GM18502 (cell line): ENCODE data around the gene FBXO22.
"Not testable (repeated sequence)": the region's sequence is repeated elsewhere in the genome, so short reads cannot be mapped to it uniquely, and the experiment has no call there.

Experiments used
- ATAC-seq: cut with Tn5 transposase; IDR thresholded peaks from one replicate; pipeline ENCODE4 v1.9.1; 2021; ENCODE audit warnings: mild to moderate bottlenecking; ENCODE audit not compliant: unreplicated experiment, poor library complexity

FBXO22 gene

GRCh38 chr15:75903331-75904239 lies at the start of gene FBXO22:
Gene FBXO22 (plus strand): TSS chr15:75903878. CDS start chr15:75903964, 86 bp downstream.
- peak; percentile 90 for ATAC-seq

DNA sequence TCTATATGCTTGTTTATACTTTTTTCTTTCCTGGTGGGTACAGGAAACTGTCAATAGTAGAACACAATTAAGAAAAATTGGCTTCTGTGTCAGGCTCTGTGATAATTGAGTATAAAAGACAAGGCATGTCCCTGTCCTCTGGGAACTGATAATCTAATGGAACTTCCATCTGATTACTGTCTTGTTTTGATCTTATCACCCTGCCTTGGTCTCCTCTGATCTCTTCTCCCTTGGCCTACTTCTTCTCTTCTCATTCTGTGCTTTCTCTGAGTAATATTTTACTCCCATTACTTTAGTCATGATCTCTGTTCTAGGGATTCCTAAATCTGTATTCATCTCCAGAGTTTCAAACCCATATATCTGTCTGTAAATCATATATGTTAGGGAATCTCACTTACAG lies 45.8 kb upstream of the FBXO22 start:
- ATAC-seq, result no peak

DNA sequence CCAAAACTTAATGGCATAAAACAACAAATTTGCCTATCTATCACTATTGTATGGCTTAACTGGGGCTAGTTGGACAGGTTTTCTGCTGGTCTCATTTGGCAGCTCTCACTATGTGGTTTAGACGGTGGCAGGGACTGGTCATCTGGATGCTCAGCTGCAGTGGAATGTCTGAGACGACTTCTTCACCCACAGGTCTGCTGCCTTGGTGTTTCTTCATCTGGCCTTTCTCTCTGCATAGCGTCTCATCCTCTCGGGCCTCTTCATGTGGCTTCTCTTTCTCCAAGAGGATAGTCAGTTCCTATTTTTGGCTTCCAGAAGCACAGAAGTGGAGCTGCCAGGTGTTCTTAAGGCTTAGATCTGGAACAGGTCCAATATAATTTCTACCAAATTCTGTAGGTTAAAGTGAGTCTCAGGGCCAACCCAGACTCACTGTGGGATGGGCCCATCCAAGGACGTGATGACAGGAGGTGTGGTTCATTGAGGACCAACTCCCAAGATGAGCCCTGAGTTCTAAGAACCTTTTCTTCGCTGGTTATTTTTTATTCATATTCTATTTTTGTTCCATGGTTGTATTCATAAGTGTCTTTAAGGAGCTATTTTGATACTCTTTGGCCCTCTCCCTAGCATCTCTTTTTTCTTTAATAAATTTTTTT lies 41.8 kb upstream of the FBXO22 start:
- ATAC-seq, result no peak

- no peak for ATAC-seq
Measured at GRCh38 chr15:75862796-75863195, 40.9 kb upstream of the FBXO22 start.

DNA sequence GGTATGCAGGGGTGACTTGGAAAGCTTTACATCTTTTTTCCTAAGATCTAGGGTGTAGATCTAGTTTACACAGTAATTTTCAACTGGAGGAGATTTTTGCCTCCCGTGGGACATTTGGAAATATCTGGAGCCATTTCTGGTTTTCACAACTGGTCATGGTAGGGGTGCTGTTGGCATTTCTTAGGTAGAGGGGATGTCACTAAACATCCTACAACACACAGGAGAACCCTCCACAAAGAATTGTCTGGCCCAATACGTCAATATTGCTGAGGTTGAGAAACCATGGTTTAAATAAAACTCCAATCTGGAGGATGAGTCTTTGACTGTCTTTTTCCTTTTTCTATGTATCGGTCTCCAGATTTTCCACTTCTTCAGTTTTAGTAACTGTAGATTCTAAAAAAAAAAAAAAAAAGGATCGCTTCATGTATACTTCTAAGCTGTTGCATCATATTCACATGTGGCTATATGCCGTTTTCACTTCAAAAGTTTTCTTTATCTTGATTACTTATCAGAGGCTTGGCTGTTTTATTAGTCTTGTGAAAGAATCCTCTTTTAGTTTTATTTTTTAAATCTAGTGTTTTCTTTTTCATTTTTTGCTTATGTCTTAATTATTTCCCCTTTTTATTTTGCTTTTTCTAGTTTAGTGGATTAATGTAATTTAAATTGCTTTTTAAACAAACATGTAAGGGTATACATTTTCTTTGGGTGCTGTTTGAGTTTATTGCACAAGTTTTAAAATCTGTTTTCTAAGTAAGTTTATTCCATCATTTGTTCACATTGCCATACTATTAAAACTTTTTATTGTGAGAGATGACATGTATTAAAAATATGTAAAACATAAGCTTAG lies 39.2 kb upstream of the FBXO22 start:
- ATAC-seq, result no peak

- ATAC-seq, result not testable (repeated sequence)
Measured at GRCh38 chr15:75866045-75866444, 37.6 kb upstream of the FBXO22 start.

DNA sequence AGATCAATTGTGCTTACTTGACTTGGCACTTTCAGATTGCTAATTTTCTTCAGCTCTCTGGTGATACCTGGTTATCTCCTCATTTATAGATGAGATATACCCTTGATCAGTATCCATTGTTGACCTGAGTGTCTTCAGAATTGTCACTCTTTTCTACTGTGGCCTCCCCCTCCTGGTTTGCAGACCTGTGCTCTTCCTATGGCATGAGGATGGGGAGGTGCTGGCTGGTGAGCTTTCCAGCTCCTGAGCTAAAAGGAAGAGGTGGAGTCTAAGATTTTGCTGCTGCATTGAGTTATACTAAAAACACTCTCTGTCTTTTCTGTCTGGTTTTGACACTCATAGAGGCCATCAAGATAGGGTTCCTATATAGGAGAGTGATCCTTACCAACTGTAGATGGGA lies 36.8 kb upstream of the FBXO22 start:
- no peak for ATAC-seq

GRCh38 chr15:75867449-75867848 lies 36.2 kb upstream of the FBXO22 start:
- ATAC-seq, result no peak

- ATAC-seq, result no peak
Measured at GRCh38 chr15:75868019-75868418, 35.7 kb upstream of the FBXO22 start.

- ATAC-seq, result no peak
Measured at GRCh38 chr15:75869446-75869845, 34.2 kb upstream of the FBXO22 start.

- ATAC-seq, result not testable (repeated sequence)
Measured at GRCh38 chr15:75871589-75871988, 32.1 kb upstream of the FBXO22 start.

- no peak for ATAC-seq
Measured at GRCh38 chr15:75872403-75872990, 31.2 kb upstream of the FBXO22 start.

GRCh38 chr15:75884041-75884440 lies 19.6 kb upstream of the FBXO22 start:
- ATAC-seq, result no peak

DNA sequence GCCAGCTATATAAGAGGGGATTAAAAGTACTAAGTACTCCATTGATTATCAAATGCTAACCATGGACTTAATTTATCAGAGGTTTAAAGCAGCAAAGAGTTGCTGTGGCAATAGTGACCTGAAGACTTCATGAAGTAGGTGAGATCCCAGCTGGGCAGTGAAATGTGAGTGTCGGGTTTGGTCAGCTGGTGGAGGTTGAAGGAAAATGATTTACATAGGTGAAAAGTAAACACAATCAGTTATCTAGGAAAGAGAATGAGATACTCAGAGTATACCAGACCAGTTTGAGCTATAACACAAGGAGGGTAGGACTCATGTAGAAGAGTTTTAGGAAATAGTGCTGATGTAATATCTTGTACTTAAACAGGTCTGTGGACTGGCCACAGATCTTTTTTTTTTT lies 16.5 kb upstream of the FBXO22 start:
- no peak for ATAC-seq

DNA sequence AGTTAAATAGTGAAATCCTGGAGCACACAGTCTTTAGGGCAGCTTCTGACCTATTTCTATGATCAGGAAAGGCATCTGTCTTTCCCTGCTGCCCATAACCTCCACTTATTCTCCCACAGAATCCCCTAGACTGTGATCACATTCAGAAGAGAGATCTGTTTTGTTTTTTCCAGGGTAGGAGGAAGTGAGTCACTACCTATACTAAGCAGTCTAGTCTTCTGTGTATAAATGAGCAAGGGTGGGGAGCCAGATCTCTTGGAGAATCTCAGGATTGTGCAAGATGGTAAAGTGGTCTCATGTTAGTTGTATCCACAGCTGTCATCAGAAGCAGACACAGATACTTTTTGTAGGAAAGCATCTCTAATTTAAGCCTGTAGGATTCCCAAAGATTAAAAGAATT lies 11.8 kb upstream of the FBXO22 start:
- ATAC-seq, result no peak

- ATAC-seq, result no peak
Measured at GRCh38 chr15:75895731-75896130, 7.9 kb upstream of the FBXO22 start.

DNA sequence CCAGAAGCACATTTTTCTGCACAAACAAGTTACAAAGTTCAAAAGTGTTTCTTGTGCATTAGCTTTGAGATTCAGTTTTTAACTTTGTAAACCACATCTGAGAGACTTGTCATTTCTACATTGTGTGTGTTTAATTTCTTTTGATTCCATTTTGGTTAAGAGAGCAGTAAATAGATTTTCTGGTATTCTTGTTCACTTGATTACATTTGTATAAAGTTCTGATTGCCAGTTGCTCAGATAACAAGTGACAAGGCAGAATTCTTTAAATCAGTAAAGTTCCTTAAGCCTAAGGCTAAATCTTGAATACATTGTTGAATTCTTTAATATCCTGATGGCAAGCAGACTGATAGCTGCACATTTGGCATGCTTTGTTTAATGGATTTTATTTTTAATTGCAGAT lies 3.1 kb upstream of the FBXO22 start:
- no peak for ATAC-seq

- ATAC-seq, result no peak
Measured at GRCh38 chr15:75902129-75902557, 1.5 kb upstream of the FBXO22 start.

DNA sequence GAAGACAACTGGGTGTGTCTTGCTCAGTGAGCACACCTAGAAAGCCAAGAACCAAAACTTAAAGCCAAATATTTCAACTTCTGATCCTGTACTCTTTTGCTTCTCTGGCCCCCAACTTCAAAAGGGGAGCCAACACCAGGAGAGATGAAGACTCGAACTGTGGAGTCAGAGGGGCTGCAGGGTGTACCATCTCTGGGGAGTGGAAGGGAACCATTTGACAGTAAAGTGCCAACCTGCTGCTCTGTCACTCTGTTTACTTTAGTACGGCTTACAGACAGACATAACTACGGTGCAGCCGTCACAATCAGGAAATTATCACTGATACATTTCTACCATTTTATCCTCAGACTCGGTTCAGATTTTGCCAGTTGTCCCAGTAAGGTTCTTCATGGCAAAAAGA lies 1.6 kb downstream of the FBXO22 start:
- no peak for ATAC-seq

- ATAC-seq, result not testable (repeated sequence)
Measured at GRCh38 chr15:75910355-75910754, 6.7 kb downstream of the FBXO22 start.
